ENCODE results near the gene SEMA7A. TPM values are rescaled to one million over a fixed set of nuclear protein-coding genes. Genes with fewer than 3 reads are reported as not detected.

Gene SEMA7A
- total RNA-seq, 4 donors from 2014 or later = 31.8 to 35.6 (median 33.8) TPM

DNA sequence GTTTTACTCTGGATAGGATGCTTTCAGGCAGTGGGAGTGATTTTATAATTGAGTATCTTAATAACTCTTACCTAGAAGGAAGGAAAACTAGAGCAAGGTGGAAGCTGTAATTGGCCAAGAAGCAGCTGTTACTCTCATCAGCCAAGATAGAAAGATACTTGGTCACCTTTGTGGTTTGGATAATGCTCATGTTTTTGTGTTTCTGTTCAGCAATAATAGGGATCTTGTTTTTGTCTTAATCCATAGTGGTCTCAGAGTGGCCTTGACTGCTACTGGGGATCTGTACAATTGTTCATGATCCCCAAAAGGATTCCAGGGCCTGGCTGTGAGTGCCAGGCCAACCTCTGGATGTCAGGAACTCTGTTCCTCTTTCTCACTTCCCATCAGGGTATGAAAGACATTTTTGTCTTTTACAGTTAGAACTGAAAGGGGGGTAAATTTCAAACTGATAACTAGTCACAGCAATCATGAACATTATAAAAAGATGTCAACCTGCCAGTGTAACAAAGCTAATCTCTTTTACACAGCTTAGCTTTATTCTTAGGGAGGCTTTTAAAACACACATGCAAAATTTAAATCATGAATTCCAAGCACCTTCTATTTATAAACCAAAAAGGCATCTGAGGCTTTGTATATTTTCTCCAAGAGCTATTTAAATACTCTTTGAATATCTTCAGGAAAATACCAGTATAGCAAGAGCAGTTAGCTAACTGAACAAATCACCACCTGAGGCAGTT is 21.2 kb upstream of the SEMA7A start:
- Histone ChIP-seq H3K4me1 (peaks cover 0 to 11% (median under 1%) of the 10 kb centered on the region in 4 donors), H3K9me3 (no peaks in the 10 kb centered on the region), H3K36me3 (peaks cover 0 to 85% (median 16%) of the 10 kb centered on the region in 3 donors), H3K27ac (no peak overlapping the region), H3K4me3 (no peak overlapping the region), H3K27me3 (no peaks in the 10 kb centered on the region)
- TF ChIP-seq EP300 (IDR thresholded peaks at IDR 0.05) = no peak
- TF ChIP-seq, protein P1, sequence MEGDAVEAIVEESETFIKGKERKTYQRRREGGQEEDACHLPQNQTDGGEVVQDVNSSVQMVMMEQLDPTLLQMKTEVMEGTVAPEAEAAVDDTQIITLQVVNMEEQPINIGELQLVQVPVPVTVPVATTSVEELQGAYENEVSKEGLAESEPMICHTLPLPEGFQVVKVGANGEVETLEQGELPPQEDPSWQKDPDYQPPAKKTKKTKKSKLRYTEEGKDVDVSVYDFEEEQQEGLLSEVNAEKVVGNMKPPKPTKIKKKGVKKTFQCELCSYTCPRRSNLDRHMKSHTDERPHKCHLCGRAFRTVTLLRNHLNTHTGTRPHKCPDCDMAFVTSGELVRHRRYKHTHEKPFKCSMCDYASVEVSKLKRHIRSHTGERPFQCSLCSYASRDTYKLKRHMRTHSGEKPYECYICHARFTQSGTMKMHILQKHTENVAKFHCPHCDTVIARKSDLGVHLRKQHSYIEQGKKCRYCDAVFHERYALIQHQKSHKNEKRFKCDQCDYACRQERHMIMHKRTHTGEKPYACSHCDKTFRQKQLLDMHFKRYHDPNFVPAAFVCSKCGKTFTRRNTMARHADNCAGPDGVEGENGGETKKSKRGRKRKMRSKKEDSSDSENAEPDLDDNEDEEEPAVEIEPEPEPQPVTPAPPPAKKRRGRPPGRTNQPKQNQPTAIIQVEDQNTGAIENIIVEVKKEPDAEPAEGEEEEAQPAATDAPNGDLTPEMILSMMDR (IDR thresholded peaks at IDR 0.05) = no peak
- no peak for DNase-seq (ENCODE audit: low spot score in 2 of 2)

DNA sequence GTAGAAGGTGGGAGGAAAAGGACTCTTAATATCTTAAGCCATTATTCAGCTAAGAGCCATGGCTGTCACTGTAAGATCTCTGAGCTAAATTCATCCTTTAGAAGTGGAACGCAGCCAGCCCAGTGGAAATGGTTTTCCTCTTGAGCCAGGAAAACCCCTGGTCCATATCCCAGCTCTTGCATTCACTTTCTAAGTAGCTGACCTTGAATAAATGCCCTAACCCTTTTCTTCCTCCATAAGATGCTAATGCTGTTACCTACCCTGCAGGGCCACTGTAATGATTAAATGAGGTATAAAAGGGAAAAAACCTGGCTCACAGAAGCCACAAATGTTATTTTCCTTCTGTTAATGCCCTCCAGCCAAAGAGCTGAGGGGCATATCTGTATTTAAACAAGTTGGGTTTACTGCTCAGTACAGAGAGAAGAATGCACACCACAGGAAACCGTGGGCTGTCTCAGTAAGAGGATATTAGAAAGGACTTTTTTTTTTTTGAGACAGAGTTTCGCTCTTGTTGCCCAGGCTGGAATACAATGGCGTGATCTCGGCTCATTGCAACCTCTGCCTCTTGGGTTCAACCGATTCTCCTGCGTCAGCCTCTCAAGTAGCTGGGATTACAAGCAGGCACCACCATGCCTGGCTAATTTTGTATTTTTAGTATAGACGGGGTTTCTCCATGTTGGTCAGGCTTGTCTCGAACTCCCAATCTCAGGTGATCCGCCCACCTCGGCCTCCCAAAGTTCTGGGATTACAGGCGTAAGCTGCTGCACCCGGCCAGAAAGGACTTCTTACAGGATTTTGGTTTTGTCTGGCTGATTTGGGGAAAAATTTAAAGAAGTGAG is 20.4 kb upstream of the SEMA7A start:
- no peak overlapping the region for H3K27ac ChIP-seq
- H3K4me3 ChIP-seq = no peak overlapping the region
- H3K4me1 ChIP-seq = peaks cover 0 to 4% (median 0%) of the 10 kb centered on the region in 4 donors
- H3K36me3 ChIP-seq = peaks cover 0 to 92% (median 24%) of the 10 kb centered on the region in 3 donors
- WGBS, 2 donors = 79% methylated on average over 13 of the region's 13 CpGs
- TF ChIP-seq, protein P1 (IDR thresholded peaks at IDR 0.05) = no peak
- TF ChIP-seq POLR2A (IDR thresholded peaks at IDR 0.05) = no peak
- H3K9me3 ChIP-seq = no peaks in the 10 kb centered on the region
- H3K27me3 ChIP-seq = no peaks in the 10 kb centered on the region
- no peak for DNase-seq (ENCODE audit: low spot score in 2 of 2)

DNA sequence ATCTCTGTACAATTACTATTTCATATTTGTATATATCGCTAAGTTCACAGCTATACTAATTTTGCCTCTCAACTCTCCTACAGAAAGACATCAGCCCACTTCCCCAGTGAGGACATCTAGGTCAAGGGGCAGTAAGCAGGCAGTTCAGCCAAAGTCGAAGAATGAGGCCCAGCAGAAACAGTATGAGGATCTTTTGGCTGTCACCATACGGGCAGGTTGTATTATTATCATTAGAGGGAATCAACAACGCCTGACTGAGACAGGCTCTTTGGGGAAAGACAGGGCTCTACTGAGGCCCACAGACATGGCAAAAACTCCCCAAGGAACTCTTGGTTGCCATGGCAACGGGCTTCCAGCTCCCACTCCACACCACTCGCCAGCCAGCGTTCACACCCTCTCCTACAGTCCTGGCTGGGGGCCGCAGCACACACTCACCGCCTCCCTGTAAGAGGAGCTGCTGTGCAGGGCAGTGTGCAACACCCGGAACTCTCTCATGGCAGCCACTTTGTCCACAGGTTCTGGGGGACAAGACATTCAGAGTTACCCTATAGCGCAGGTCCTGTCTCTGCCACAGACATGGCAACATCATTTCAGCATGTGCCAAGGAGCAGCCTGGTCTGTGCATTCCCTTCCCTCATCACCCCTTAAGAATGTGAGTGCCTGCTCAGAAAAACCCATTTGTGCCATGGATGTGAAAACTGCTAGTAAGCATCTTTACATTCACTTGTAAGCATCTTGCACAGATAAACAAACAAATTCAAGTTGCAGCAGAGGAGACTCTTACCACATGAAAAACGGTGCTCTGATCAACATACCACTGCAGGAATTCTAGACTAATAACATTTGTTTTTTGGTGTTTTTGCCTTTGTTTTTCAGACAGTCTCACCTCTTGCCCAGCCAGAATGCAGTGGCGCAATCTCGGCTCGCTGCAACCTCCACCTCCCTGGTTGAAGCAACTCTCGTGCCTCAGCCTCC is 18.4 kb upstream of the SEMA7A start:
- H3K27me3 ChIP-seq = no peaks in the 10 kb centered on the region
- no peak overlapping the region for H3K27ac ChIP-seq
- WGBS, 2 donors = 66% methylated on average over 16 of the region's 16 CpGs
- no peaks in the 10 kb centered on the region for H3K9me3 ChIP-seq
- peaks cover 0 to 4% (median 0%) of the 10 kb centered on the region in 4 donors for H3K4me1 ChIP-seq
- H3K4me3 ChIP-seq = no peak overlapping the region
- DNase-seq (ENCODE audit: low spot score in 2 of 2) = no peak
- peaks cover 0 to 98% (median 28%) of the 10 kb centered on the region in 3 donors for H3K36me3 ChIP-seq
- TF ChIP-seq POLR2A (IDR thresholded peaks at IDR 0.05) (no peak), EP300 (IDR thresholded peaks at IDR 0.05) (no peak)
- TF ChIP-seq, protein P1 (IDR thresholded peaks at IDR 0.05) = no peak

DNA sequence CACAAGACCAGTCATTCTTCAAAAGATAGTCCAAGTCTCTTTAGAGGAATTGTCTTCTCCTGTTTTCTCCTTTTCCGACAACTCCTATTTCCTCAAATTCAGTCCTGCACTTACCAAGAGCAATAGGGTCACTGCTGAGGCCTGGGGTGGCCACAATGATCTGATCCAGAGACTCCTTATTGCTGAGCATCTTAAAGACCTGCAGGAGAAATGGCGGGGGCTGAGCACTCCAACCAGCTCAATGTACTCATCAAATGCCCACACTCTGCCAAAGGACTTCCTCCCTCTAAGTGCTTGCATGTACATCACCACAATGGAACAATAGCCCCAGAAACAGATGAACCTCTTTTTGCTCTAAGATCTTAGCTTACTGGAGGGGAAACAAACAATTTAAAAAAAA is 17.6 kb upstream of the SEMA7A start:
- TF ChIP-seq POLR2A (IDR thresholded peaks at IDR 0.05) (no peak), EP300 (IDR thresholded peaks at IDR 0.05) (no peak)
- TF ChIP-seq, protein P1 (IDR thresholded peaks at IDR 0.05) = no peak
- WGBS, 2 donors = 83 to 94% methylated on average over 2 of the region's 2 CpGs

More for the DNA sequence above, 17.6 kb upstream of the SEMA7A start:
- no peak for DNase-seq (ENCODE audit: low spot score in 2 of 2)
- H3K27me3 ChIP-seq = no peaks in the 10 kb centered on the region
- no peak overlapping the region for H3K27ac ChIP-seq
- H3K9me3 ChIP-seq = no peaks in the 10 kb centered on the region
- peaks cover 0 to 98% (median 28%) of the 10 kb centered on the region in 3 donors for H3K36me3 ChIP-seq
- H3K4me3 ChIP-seq = no peak overlapping the region
- H3K4me1 ChIP-seq = peaks cover 0 to 4% (median 0%) of the 10 kb centered on the region in 4 donors

All from tibial nerve (tissue), 4 donors.